ENCODE data around the gene LCN10.

DNA sequence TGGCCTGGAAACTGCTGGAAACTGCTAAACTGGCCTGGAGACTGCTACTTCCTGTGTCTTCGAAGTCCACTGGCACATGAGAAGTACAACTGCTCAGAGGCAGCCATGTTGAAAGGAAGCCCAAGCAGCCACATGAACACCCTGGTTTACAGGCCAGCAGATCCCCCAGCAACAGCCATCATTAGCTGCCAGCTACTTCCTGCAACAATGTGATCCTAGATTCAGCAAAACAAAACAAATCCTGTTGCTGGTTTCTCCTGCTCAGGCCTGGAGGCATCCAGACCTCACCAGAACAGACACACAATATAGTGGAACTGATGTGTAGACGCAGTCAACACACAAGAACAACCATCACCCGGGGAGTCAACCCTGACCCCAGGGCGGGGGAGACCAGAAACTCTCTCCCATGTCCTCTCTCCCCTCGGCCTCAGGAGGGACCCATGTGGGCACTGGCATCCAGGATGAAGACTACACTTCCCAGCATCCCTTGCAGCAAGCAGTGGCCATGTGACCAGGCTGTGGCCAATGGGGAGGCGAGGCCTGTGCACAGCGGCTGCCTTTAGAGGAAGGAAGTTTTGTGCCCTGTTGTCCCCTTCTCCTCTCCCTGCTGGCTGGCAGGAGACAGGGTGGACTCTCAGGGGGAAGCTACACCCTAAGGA lies 30.8 kb upstream of the LCN10 start:
- TF ChIP-seq ZNF274 (IDR thresholded peaks at IDR 0.05; ENCODE audit: low read depth, low read length) (no peak), YY1 (IDR thresholded peaks at IDR 0.05; ENCODE audit: insufficient read depth, insufficient read length) (peak; percentile 39), SUZ12 (IDR thresholded peaks at IDR 0.05; ENCODE audit: extremely low read depth, insufficient read depth, insufficient read length) (no peak)

Data from NT2/D1 (cell line).